IMR-90 (cell line): ENCODE data around the gene RBFOX1. TPM values are rescaled to one million over a fixed set of nuclear protein-coding genes. Genes with fewer than 3 reads are reported as not detected.

ENCODE experiments used
- ATAC-seq: fragments of 200-7000 bp; cut with Tn5 transposase; 2 replicates; pipeline ENCODE4 v1.9.1; 2020; ENCODE audit warnings: low read depth, mild to moderate bottlenecking, moderate library complexity
- BruUV-seq: library from RNA; stranded (reverse); fragments of 400-500 nt; replicated peaks from 2 replicates; lab custom pipeline; 2021; lab: Mats Ljungman, UMichigan
- CTCF ChIA-PET: fragments of 300-600 bp; formaldehyde crosslinking; extraction: SDS; loops from one replicate; lab custom pipeline; 2021; ENCODE audit warnings: antibody characterized with exemption; lab: Yijun Ruan, JAX
- POLR2A ChIA-PET: fragments of 300-600 bp; sonication (Branson Sonifier 250); formaldehyde crosslinking; loops from one replicate; lab custom pipeline; 2022; ENCODE audit warnings: antibody characterized with exemption; ENCODE audit not compliant: unreplicated experiment; lab: Charles Lee
- DNase-seq: peaks from one replicate; pipeline ENCODE4 v3.0.0; 2013
- H2AFZ ChIP-seq: replicated peaks from 2 replicates; pipeline ENCODE3; 2013; ENCODE audit warnings: low read length, mild to moderate bottlenecking; ENCODE audit not compliant: poor library complexity
- H2AK5ac ChIP-seq: 2 replicates; pipeline ENCODE4 v1.6.1; 2013; ENCODE audit warnings: low read depth, low read length, inconsistent platforms
- H2AK9ac ChIP-seq: replicated peaks from 2 replicates; pipeline ENCODE3; 2013; ENCODE audit warnings: mild to moderate bottlenecking, low read depth, low read length, moderate library complexity; ENCODE audit not compliant: poor library complexity
- H2BK120ac ChIP-seq: 2 replicates; pipeline ENCODE4 v1.6.1; 2013; ENCODE audit warnings: low read depth, low read length, inconsistent platforms
- H2BK15ac ChIP-seq: 3 replicates; pipeline ENCODE4 v1.6.1; 2013; ENCODE audit warnings: low read depth, low read length, inconsistent platforms
- H2BK20ac ChIP-seq: 2 replicates; pipeline ENCODE4 v1.6.1; 2013; ENCODE audit warnings: low read depth, mild to moderate bottlenecking, inconsistent platforms, low read length, moderate library complexity
- H2BK5ac ChIP-seq: 2 replicates; pipeline ENCODE4 v1.6.1; 2013; ENCODE audit warnings: mild to moderate bottlenecking, low read depth, low read length, inconsistent platforms; ENCODE audit not compliant: poor library complexity, severe bottlenecking
- H3K14ac ChIP-seq: replicated peaks from 2 replicates; pipeline ENCODE4 v1.6.1; 2013; ENCODE audit warnings: low read depth, low read length, inconsistent platforms
- H3K18ac ChIP-seq: 2 replicates; pipeline ENCODE4 v1.6.1; 2013; ENCODE audit warnings: low read depth, low read length, control low read depth
- H3K23ac ChIP-seq: 2 replicates; pipeline ENCODE4 v1.6.1; 2013; ENCODE audit warnings: low read depth, low read length, inconsistent platforms
- H3K27ac ChIP-seq: 2 replicates; pipeline ENCODE4 v1.5.1; 2013; ENCODE audit warnings: mild to moderate bottlenecking, control low read depth, low read length; ENCODE audit not compliant: insufficient read depth
- H3K27me3 ChIP-seq: 2 replicates; pipeline ENCODE4 v1.6.1; 2013; ENCODE audit warnings: low read length; ENCODE audit not compliant: control insufficient read depth, insufficient read depth
- H3K36me3 ChIP-seq: 2 replicates; pipeline ENCODE4 v1.6.1; 2013; ENCODE audit warnings: low read length, mixed read lengths; ENCODE audit not compliant: control insufficient read depth, insufficient read depth
- H3K4ac ChIP-seq: 2 replicates; pipeline ENCODE4 v1.6.1; 2013; ENCODE audit warnings: low read depth, low read length, inconsistent platforms
- H3K4me1 ChIP-seq: 2 replicates; pipeline ENCODE4 v1.6.1; 2013; ENCODE audit warnings: low read length, mixed read lengths; ENCODE audit not compliant: control insufficient read depth, insufficient read depth
- H3K4me2 ChIP-seq: 2 replicates; pipeline ENCODE4 v1.6.1; 2013; ENCODE audit warnings: low read depth, mild to moderate bottlenecking, control low read depth, low read length, moderate library complexity
- H3K4me3 ChIP-seq: 2 replicates; pipeline ENCODE4 v1.5.1; 2013; ENCODE audit warnings: low read depth, mild to moderate bottlenecking, control low read depth, low read length, moderate library complexity; ENCODE audit not compliant: insufficient read depth
- H3K56ac ChIP-seq: 2 replicates; pipeline ENCODE4 v1.6.1; 2013; ENCODE audit warnings: low read length, inconsistent platforms; ENCODE audit not compliant: insufficient read depth; ENCODE audit errors: extremely low read depth
- H3K79me1 ChIP-seq, 2 experiments: 2 replicates each; pipeline ENCODE4 v1.6.1; 2013; ENCODE audit warnings: low read length in 2 of 2, inconsistent platforms in 1 of 2, low read depth in 1 of 2
- H3K9ac ChIP-seq: 2 replicates; pipeline ENCODE4 v1.6.1; 2013; ENCODE audit warnings: low read depth, low read length, control low read depth
- H3K9me1 ChIP-seq: 2 replicates; pipeline ENCODE4 v1.6.1; 2013; ENCODE audit warnings: low read length, inconsistent platforms; ENCODE audit not compliant: insufficient read depth
- H3K9me3 ChIP-seq: 2 replicates; pipeline ENCODE4 v1.6.1; 2013; ENCODE audit warnings: low read length; ENCODE audit not compliant: control insufficient read depth, insufficient read depth
- H4K20me1 ChIP-seq: 2 replicates; pipeline ENCODE4 v1.6.1; 2013; ENCODE audit warnings: low read length, inconsistent platforms; ENCODE audit not compliant: insufficient read depth
- H4K5ac ChIP-seq: 2 replicates; pipeline ENCODE4 v1.6.1; 2013; ENCODE audit warnings: mild to moderate bottlenecking, low read depth, low read length, control low read depth
- H4K8ac ChIP-seq, 2 experiments: 2 replicates each; pipeline ENCODE4 v1.6.1; 2013; ENCODE audit warnings: low read depth in 2 of 2, low read length in 2 of 2, control low read depth in 1 of 2, inconsistent platforms in 1 of 2
- H4K91ac ChIP-seq: 2 replicates; pipeline ENCODE4 v1.6.1; 2013; ENCODE audit warnings: low read depth, low read length, inconsistent platforms; ENCODE audit not compliant: insufficient read depth
- MAFK ChIP-seq: IDR thresholded peaks from 2 replicates; pipeline ENCODE4 v1.6.1; 2012; ENCODE audit warnings: low read depth, low read length, improper control_type of control experiment
- RAD21 ChIP-seq: IDR thresholded peaks from 2 replicates; pipeline ENCODE4 v1.6.1; 2012; ENCODE audit warnings: low read length, improper control_type of control experiment
- WGBS, 2 experiments: methylation state at CpG; one replicate each; pipeline versions ENCODE4 v1.1.5 to v1.1.7; 2013; ENCODE audit warnings: missing lambda C conversion rate in 2 of 2; ENCODE audit not compliant: insufficient read length in 1 of 2; ENCODE audit errors: extremely low coverage in 2 of 2; 5-methylcytosine and 5-hydroxymethylcytosine counted together
- dilution Hi-C: fragments of 300-500 bp; cut with HindIII; formaldehyde crosslinking; loops from one replicate; pipeline ENCODE4 v1.14.3; 2018; ENCODE audit warnings: low sequenced_read_pairs; ENCODE audit not compliant: unreplicated experiment
- in situ Hi-C: fragments of 300-500 bp; cut with MboI; formaldehyde crosslinking; loops from 3 replicates; pipeline ENCODE4 v1.14.3; 2019; ENCODE audit warnings: low sequenced_read_pairs, inconsistent platforms, mixed read lengths
- intact Hi-C: fragments of 100-400 bp; cut with micrococcal nuclease; formaldehyde crosslinking; loops from 2 replicates; pipeline ENCODE4 v1.10.0; 2022
- polyA plus RNA-seq, 3 experiments: library from polyadenylated mRNA; depleted of rRNA; stranded (reverse); fragments of >200 nt; gene quantifications; 2 replicates each; pipeline ENCODE4 v1.2.3, GENCODE V29; 2012; ENCODE audit warnings: low replicate concordance in 1 of 3
- total RNA-seq: library from RNA; depleted of rRNA; stranded (reverse); fragments of >200 nt; gene quantifications from 2 replicates; pipeline ENCODE4 v1.2.3, GENCODE V29; 2012

RBFOX1 gene
- total and polyA plus RNA-seq, 2 of the 4 experiments (the other 2 are of a cell fraction): not detected

- Histone ChIP-seq H3K27ac (no peak overlapping the region), H3K23ac (no peak overlapping the region), H2BK5ac (no peak overlapping the region), H2AK9ac (no peak overlapping the region), H4K20me1 (no peaks in the 10 kb centered on the region), H2BK15ac (no peak overlapping the region), H3K4me2 (no peak overlapping the region), H3K4me1 (no peaks in the 10 kb centered on the region), H2BK20ac (no peak overlapping the region), H2AFZ (no peak overlapping the region), H3K56ac (no peak overlapping the region), H3K4ac (no peak overlapping the region), H3K27me3 (no peaks in the 10 kb centered on the region), H4K8ac (no peak overlapping the region), H2BK120ac (no peak overlapping the region), H2AK5ac (no peak overlapping the region), H3K79me1 (no peaks in the 10 kb centered on the region), H3K36me3 (no peaks in the 10 kb centered on the region), H3K4me3 (no peak overlapping the region), H4K5ac (no peak overlapping the region), H3K18ac (no peak overlapping the region), H3K9ac (no peak overlapping the region), H4K91ac (no peak overlapping the region), H3K14ac (no peak overlapping the region), H3K9me1 (no peaks in the 10 kb centered on the region), H3K9me3 (peaks cover 14% of the 10 kb centered on the region)
- WGBS, 2 experiments: no CpG with 5 or more reads among the region's 3 CpGs
- intact Hi-C loops: no loop called here
- in situ Hi-C loops: no loop called here
- ChIA-PET CTCF (no interaction called here), POLR2A (no interaction called here)
- dilution Hi-C loops: no loop called here
- BruUV-seq: no TSS peak
- TF ChIP-seq MAFK (no peak), RAD21 (no peak)
- DNase-seq (no peak), ATAC-seq (no peak)
Observed at GRCh38 chr16:7508656-7509055, 176.0 kb downstream of the RBFOX1 start.
